Endodermal cell (in vitro differentiated cells): ENCODE measurements around the gene TMC7. TPM values are rescaled to one million over a fixed set of nuclear protein-coding genes. Genes with fewer than 3 reads are reported as not detected.

Experiments
- DNase-seq: peaks from one replicate; pipeline ENCODE4 v3.0.0-alpha.2; 2017
- H3K27ac ChIP-seq: 2 replicates; pipeline ENCODE4 v1.5.1; 2013; ENCODE audit warnings: mild to moderate bottlenecking, low read depth, low read length, moderate library complexity
- H3K27me3 ChIP-seq: 2 replicates; pipeline ENCODE4 v1.6.1; 2013; ENCODE audit warnings: mild to moderate bottlenecking, low read length, moderate library complexity; ENCODE audit not compliant: insufficient read depth, control insufficient read depth, poor library complexity, severe bottlenecking
- H3K36me3 ChIP-seq: 2 replicates; pipeline ENCODE4 v1.7.0; 2013; ENCODE audit warnings: mild to moderate bottlenecking, low read length, moderate library complexity; ENCODE audit not compliant: control insufficient read depth, insufficient read depth
- H3K4me1 ChIP-seq: one replicate; pipeline ENCODE4 v1.7.0; 2013; ENCODE audit warnings: low read length; ENCODE audit not compliant: control insufficient read depth, insufficient read depth
- H3K4me3 ChIP-seq: 2 replicates; pipeline ENCODE4 v1.5.1; 2013; ENCODE audit warnings: mild to moderate bottlenecking, low read length, moderate library complexity
- H3K9ac ChIP-seq: 2 replicates; pipeline ENCODE4 v1.6.1; 2013; ENCODE audit warnings: mild to moderate bottlenecking, low read length, moderate library complexity; ENCODE audit not compliant: poor library complexity, severe bottlenecking; ENCODE audit errors: extremely low read depth
- H3K9me3 ChIP-seq: 2 replicates; pipeline ENCODE4 v1.6.1; 2013; ENCODE audit warnings: mild to moderate bottlenecking, low read length, moderate library complexity; ENCODE audit not compliant: control insufficient read depth
- H3K27ac Mint-ChIP-seq: 2 replicates; pipeline ENCODE4 v1.8.0; 2020; ENCODE audit warnings: mixed read lengths
- H3K27me3 Mint-ChIP-seq: 2 replicates; pipeline ENCODE4 v1.8.0; 2021; ENCODE audit warnings: mild to moderate bottlenecking, mixed read lengths; ENCODE audit not compliant: insufficient read depth
- H3K36me3 Mint-ChIP-seq: 2 replicates; pipeline ENCODE4 v1.8.0; 2020; ENCODE audit warnings: low read depth, mixed read lengths
- H3K4me1 Mint-ChIP-seq: 2 replicates; pipeline ENCODE4 v1.8.0; 2020; ENCODE audit warnings: mixed read lengths
- H3K4me3 Mint-ChIP-seq: 2 replicates; pipeline ENCODE4 v1.8.0; 2020; ENCODE audit warnings: mild to moderate bottlenecking, moderate library complexity, mixed read lengths
- H3K9me3 Mint-ChIP-seq: 2 replicates; pipeline ENCODE4 v1.8.0; 2020; ENCODE audit warnings: mild to moderate bottlenecking, mixed read lengths
- WGBS, 2 experiments: methylation state at CpG; one replicate each; pipeline versions ENCODE4 v1.1.5 to v1.1.7; 2013; ENCODE audit warnings: missing lambda C conversion rate in 2 of 2, mixed read lengths in 1 of 2; ENCODE audit not compliant: insufficient coverage in 1 of 2, insufficient read length in 1 of 2; 5-methylcytosine and 5-hydroxymethylcytosine counted together
- total RNA-seq, 2 donors: library from RNA; stranded (reverse); fragmentation: NEBNext Ultra II Directional in 1 of 2; extraction: Animal tissue kit (Norgen Biotek cat#: 25700) in 1 of 2; gene quantifications; 2 replicates in 1 of 2; 3 replicates in 1 of 2; pipeline ENCODE4 v1.2.1, GENCODE V29; 2021
- TF ChIP-seq, protein P1 (sequence below): fragments of 200-600 bp; sonication (generic); conservative IDR thresholded peaks from 2 replicates; pipeline ENCODE4 v1.5.0; 2021; ENCODE audit warnings: antibody characterized with exemption, mild to moderate bottlenecking

TMC7 gene
- total RNA-seq, 2 donors from 2014 or later, result 14.9 to 16.6 TPM

DNA sequence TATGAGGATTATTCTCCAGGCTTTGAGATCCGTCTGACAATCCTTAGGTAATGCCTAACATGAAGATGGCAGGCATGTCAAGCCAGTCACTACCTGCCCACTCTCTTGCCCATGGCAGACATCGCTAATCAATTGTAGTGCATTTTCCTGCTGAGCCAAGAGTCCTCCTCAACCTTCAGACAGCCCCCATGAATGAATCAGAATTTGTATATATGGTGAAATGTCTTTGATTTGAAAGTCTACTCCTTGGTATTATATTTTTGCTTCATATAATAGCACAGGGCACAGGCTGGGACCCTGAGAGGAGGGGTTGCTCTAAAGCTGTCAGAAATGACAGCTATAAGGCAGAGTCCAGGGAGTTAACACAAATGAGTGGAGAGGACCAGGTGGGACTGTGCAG lies 56.7 kb downstream of the TMC7 start:
- 91 to 96% methylated on average over 1 to 2 of the region's 2 CpGs for WGBS, 2 experiments
- H3K9ac ChIP-seq, result no peak overlapping the region
- no peak overlapping the region for H3K27ac ChIP-seq
- Mint-ChIP-seq H3K9me3 (peaks cover 7% of the 10 kb centered on the region), H3K27me3 (no peaks in the 10 kb centered on the region), H3K4me3 (no peak overlapping the region), H3K36me3 (peaks cover 69% of the 10 kb centered on the region), H3K4me1 (no peaks in the 10 kb centered on the region), H3K27ac (no peak overlapping the region)
- TF ChIP-seq, protein P1, sequence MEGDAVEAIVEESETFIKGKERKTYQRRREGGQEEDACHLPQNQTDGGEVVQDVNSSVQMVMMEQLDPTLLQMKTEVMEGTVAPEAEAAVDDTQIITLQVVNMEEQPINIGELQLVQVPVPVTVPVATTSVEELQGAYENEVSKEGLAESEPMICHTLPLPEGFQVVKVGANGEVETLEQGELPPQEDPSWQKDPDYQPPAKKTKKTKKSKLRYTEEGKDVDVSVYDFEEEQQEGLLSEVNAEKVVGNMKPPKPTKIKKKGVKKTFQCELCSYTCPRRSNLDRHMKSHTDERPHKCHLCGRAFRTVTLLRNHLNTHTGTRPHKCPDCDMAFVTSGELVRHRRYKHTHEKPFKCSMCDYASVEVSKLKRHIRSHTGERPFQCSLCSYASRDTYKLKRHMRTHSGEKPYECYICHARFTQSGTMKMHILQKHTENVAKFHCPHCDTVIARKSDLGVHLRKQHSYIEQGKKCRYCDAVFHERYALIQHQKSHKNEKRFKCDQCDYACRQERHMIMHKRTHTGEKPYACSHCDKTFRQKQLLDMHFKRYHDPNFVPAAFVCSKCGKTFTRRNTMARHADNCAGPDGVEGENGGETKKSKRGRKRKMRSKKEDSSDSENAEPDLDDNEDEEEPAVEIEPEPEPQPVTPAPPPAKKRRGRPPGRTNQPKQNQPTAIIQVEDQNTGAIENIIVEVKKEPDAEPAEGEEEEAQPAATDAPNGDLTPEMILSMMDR, result no peak
- H3K36me3 ChIP-seq, result peaks cover 51% of the 10 kb centered on the region
- no peaks in the 10 kb centered on the region for H3K4me1 ChIP-seq
- no peak overlapping the region for H3K4me3 ChIP-seq
- no peak for DNase-seq
- H3K27me3 ChIP-seq, result no peaks in the 10 kb centered on the region
- H3K9me3 ChIP-seq, result peaks cover 5% of the 10 kb centered on the region

DNA sequence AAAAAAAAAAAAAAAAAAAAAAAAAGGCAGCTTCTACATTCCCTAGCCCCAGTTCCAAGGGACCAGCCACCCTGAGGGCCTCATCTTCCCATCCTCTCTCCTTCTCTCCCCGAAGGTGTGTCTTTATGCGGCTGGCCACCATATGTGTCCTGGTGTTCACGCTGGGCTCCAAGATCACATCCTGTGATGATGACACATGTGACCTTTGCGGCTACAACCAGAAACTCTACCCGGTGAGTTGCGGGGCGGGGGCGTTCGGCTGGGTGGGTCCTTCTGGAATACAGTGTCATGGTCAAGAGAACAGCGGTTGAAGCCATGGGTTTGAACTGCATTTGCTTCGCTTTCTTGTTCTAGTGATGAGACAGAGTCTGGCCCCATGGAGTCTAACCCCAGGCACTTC lies 61.0 kb downstream of the TMC7 start:
- Mint-ChIP-seq H3K4me3 (no peak overlapping the region), H3K27me3 (no peaks in the 10 kb centered on the region), H3K4me1 (no peaks in the 10 kb centered on the region), H3K9me3 (no peaks in the 10 kb centered on the region), H3K27ac (no peak overlapping the region), H3K36me3 (peaks cover 54% of the 10 kb centered on the region)
- Histone ChIP-seq H3K4me3 (no peak overlapping the region), H3K9ac (no peak overlapping the region), H3K27me3 (no peaks in the 10 kb centered on the region), H3K36me3 (peaks cover 52% of the 10 kb centered on the region), H3K4me1 (no peaks in the 10 kb centered on the region), H3K9me3 (no peaks in the 10 kb centered on the region), H3K27ac (no peak overlapping the region)
- WGBS, 2 experiments, result 95 to 96% methylated on average over 9 to 11 of the region's 11 CpGs
- TF ChIP-seq, protein P1, result no peak
- no peak for DNase-seq

DNA sequence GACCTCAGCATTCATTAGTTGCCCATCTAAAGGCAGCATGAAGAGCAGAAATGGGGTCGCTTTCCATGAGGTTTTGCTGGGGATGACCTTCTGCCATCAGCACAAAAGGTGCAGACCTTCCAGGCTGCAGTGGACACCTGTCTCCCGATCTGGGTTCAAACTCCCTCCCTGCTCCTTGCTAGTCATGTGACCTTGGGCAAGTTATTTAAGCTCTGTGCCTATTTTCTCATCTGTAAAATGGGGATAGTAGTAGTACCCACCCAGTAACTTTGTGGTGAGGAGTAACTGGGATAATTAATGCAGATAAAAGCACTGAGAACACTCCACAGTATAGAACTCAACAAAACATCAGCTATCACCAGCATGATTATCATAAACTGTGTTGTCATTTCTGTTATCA lies 62.3 kb downstream of the TMC7 start:
- no peaks in the 10 kb centered on the region for H3K4me1 Mint-ChIP-seq
- H3K4me1 ChIP-seq, result no peaks in the 10 kb centered on the region
- no peak overlapping the region for H3K4me3 Mint-ChIP-seq
- TF ChIP-seq, protein P1, result no peak
- H3K27me3 Mint-ChIP-seq, result no peaks in the 10 kb centered on the region
- no peak overlapping the region for H3K27ac Mint-ChIP-seq
- 91% methylated on average over 2 of the region's 2 CpGs; no CpG with 5 or more reads in 1 of the 2 experiments for WGBS, 2 experiments
- H3K9me3 Mint-ChIP-seq, result no peaks in the 10 kb centered on the region
- H3K27me3 ChIP-seq, result no peaks in the 10 kb centered on the region
- DNase-seq, result no peak
- peaks cover 53% of the 10 kb centered on the region for H3K36me3 Mint-ChIP-seq
- H3K4me3 ChIP-seq, result no peak overlapping the region
- H3K9ac ChIP-seq, result no peak overlapping the region
- H3K36me3 ChIP-seq, result peaks cover 47% of the 10 kb centered on the region
- H3K27ac ChIP-seq, result no peak overlapping the region
- no peaks in the 10 kb centered on the region for H3K9me3 ChIP-seq
